Keratinocyte (primary cell): ENCODE data around the gene CRACR2B.

ENCODE experiments used
- EZH2 ChIP-seq: IDR thresholded peaks from one replicate; pipeline ENCODE4 v1.6.1; 2012; ENCODE audit warnings: inconsistent platforms, mild to moderate bottlenecking, low read length, moderate library complexity
- TF ChIP-seq, protein P1 (sequence below), 3 experiments: IDR thresholded peaks in 1 of 3; conservative IDR thresholded peaks in 1 of 3; optimal IDR thresholded peaks in 1 of 3; 2 replicates in 2 of 3; 3 replicates in 1 of 3; pipeline versions ENCODE3 to v1.5.1; 2011; ENCODE audit warnings: low read length in 3 of 3, mild to moderate bottlenecking in 3 of 3, moderate library complexity in 2 of 3, control low read depth in 1 of 3, inconsistent platforms in 1 of 3; ENCODE audit not compliant: insufficient read depth in 2 of 3; ENCODE audit errors: extremely low read depth in 1 of 3

DNA sequence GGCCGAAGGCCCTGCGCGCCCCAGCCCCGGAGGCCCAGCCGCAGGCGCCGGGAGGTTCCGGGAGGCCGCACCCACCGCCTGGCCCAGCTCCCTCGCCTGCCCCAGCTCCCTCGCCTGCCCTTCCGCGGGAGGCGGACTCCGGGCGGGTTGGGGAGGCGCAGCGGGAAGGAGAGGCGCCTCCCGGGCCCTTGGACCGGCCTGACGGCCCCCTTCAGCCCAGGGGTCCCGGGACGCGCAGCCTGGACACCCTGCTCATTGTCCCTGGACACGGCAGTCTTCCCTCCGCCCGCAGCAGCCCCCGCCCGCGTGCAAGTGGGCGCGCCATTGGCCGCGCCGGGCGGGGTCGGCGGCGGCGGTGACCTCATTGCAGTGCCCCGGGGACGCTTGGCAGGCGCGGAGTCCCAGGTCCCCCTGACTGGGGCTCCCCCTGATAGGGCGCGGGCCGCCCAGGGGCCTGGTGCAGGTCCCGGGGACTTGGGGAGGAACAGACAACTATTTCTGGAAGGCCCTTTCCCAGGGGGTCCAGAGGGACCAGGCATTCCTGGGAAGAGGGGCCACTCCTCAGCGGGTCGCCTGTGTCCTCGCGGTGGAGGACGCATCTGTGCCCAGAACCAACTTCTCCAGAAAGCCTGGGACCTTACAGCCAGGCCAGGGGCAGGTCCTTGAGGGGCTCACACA lies 5.5 kb downstream of the CRACR2B start:
- TF ChIP-seq, protein P1, sequence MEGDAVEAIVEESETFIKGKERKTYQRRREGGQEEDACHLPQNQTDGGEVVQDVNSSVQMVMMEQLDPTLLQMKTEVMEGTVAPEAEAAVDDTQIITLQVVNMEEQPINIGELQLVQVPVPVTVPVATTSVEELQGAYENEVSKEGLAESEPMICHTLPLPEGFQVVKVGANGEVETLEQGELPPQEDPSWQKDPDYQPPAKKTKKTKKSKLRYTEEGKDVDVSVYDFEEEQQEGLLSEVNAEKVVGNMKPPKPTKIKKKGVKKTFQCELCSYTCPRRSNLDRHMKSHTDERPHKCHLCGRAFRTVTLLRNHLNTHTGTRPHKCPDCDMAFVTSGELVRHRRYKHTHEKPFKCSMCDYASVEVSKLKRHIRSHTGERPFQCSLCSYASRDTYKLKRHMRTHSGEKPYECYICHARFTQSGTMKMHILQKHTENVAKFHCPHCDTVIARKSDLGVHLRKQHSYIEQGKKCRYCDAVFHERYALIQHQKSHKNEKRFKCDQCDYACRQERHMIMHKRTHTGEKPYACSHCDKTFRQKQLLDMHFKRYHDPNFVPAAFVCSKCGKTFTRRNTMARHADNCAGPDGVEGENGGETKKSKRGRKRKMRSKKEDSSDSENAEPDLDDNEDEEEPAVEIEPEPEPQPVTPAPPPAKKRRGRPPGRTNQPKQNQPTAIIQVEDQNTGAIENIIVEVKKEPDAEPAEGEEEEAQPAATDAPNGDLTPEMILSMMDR (optimal IDR thresholded peaks at IDR 0.05 in 1 of 3, IDR thresholded peaks at IDR 0.05 in 1 of 3, conservative IDR thresholded peaks at IDR 0.05 in 1 of 3; ENCODE audit: extremely low read depth in 1 of 3, insufficient read depth in 2 of 3, low read length in 3 of 3) = no peak
- TF ChIP-seq EZH2 = no peak
